Uterus (tissue), 4 donors: ENCODE results near the gene DPP6. TPM values are rescaled to one million over a fixed set of nuclear protein-coding genes. Genes with fewer than 3 reads are reported as not detected.

ENCODE experiments used
- DNase-seq, 2 donors: peaks; one replicate each; pipeline ENCODE4 v3.0.0-alpha.2; 2019 to 2020
- H3K27ac ChIP-seq, 2 donors: fragments of 200-600 bp; sonication (generic); 1 replicate in 1 of 2; 2 replicates in 1 of 2; pipeline ENCODE4 v1.5.1; 2016 to 2018
- H3K27me3 ChIP-seq, 2 donors: fragments of 200-600 bp; sonication (generic); one replicate each; pipeline ENCODE4 v1.5.1; 2018 to 2019; ENCODE audit warnings: control low read depth in 1 of 2
- H3K36me3 ChIP-seq, 2 donors: fragments of 200-600 bp; sonication (generic); one replicate each; pipeline ENCODE4 v1.5.1; 2019; ENCODE audit warnings: control low read depth in 1 of 2
- H3K4me1 ChIP-seq, 2 donors: fragments of 200-600 bp; sonication (generic); one replicate each; pipeline ENCODE4 v1.5.1; 2018 to 2019; ENCODE audit warnings: control low read depth in 1 of 2
- H3K4me3 ChIP-seq, 2 donors: fragments of 200-600 bp; sonication (generic); 1 replicate in 1 of 2; 2 replicates in 1 of 2; pipeline ENCODE4 v1.5.1; 2018 to 2019; ENCODE audit warnings: mild to moderate bottlenecking in 1 of 2
- H3K9me3 ChIP-seq, 2 donors: fragments of 200-600 bp; sonication (generic); one replicate each; pipeline ENCODE4 v1.5.1; 2019; ENCODE audit warnings: control low read depth in 1 of 2
- CTCF ChIP-seq, 4 experiments: fragments of 200-600 bp in 2 of 4; fragments of 450-650 bp in 2 of 4; sonication (generic) in 2 of 4; IDR thresholded peaks; one replicate each; pipeline ENCODE4 v1.5.1; 2016 to 2019; ENCODE audit warnings: antibody characterized with exemption in 4 of 4, mild to moderate bottlenecking in 2 of 4, moderate library complexity in 1 of 4
- POLR2A ChIP-seq, 2 donors: fragments of 450-650 bp; IDR thresholded peaks; one replicate each; pipeline ENCODE4 v1.6.1; 2016; ENCODE audit warnings: antibody characterized with exemption in 2 of 2, mild to moderate bottlenecking in 1 of 2, moderate library complexity in 1 of 2
- intact Hi-C: fragments of 100-400 bp; cut with DNase I; formaldehyde crosslinking; loops from one replicate; pipeline ENCODE4 v1.15.1; 2023; ENCODE audit warnings: low total_unique reads
- total RNA-seq, 4 donors: library from RNA; depleted of rRNA in 3 of 4; stranded (reverse); fragments of >200 nt in 3 of 4; gene quantifications; one replicate each; pipeline versions ENCODE4 v1.1.0 to v1.2.4, GENCODE V29; 2014 to 2023
- donor health status: DM: yes; HTN: yes; CAD: no.

Gene DPP6
- total RNA-seq, 4 donors from 2014 or later: 4.1 to 107 (median 42.7) TPM

- Histone ChIP-seq H3K4me3 (no peak overlapping the region), H3K27ac (no peak overlapping the region), H3K27me3 (no peaks in the 10 kb centered on the region), H3K9me3 (no peaks in the 10 kb centered on the region), H3K36me3 (no peaks in the 10 kb centered on the region), H3K4me1 (no peaks in the 10 kb centered on the region)
- intact Hi-C loops: no loop called here
- TF ChIP-seq CTCF (IDR thresholded peaks at IDR 0.05) (no peak), POLR2A (IDR thresholded peaks at IDR 0.05) (no peak)
- no peak for DNase-seq
Measured at GRCh38 chr7:154791611-154792010, 739.4 kb downstream of the DPP6 start.

- no peaks in the 10 kb centered on the region for H3K36me3 ChIP-seq
- no peaks in the 10 kb centered on the region for H3K9me3 ChIP-seq
- no peak for DNase-seq
- intact Hi-C loops: no loop called here
- no peaks in the 10 kb centered on the region for H3K27me3 ChIP-seq
- TF ChIP-seq CTCF (IDR thresholded peaks at IDR 0.05) (no peak), POLR2A (IDR thresholded peaks at IDR 0.05) (no peak)
- no peaks in the 10 kb centered on the region for H3K4me1 ChIP-seq
- H3K4me3 ChIP-seq: no peak overlapping the region
- H3K27ac ChIP-seq: no peak overlapping the region
Measured at GRCh38 chr7:154792436-154793055, 740.3 kb downstream of the DPP6 start.

GRCh38 chr7:154794147-154794780 lies 742.1 kb downstream of the DPP6 start:
- no peak for DNase-seq
- Histone ChIP-seq H3K27ac (no peak overlapping the region), H3K4me1 (no peaks in the 10 kb centered on the region), H3K9me3 (no peaks in the 10 kb centered on the region), H3K36me3 (no peaks in the 10 kb centered on the region), H3K4me3 (no peak overlapping the region), H3K27me3 (no peaks in the 10 kb centered on the region)
- intact Hi-C loops: no loop called here
- TF ChIP-seq CTCF (IDR thresholded peaks at IDR 0.05): peak in 1 of 4 experiments; percentile 4
- no peak for TF ChIP-seq POLR2A (IDR thresholded peaks at IDR 0.05)

DNA sequence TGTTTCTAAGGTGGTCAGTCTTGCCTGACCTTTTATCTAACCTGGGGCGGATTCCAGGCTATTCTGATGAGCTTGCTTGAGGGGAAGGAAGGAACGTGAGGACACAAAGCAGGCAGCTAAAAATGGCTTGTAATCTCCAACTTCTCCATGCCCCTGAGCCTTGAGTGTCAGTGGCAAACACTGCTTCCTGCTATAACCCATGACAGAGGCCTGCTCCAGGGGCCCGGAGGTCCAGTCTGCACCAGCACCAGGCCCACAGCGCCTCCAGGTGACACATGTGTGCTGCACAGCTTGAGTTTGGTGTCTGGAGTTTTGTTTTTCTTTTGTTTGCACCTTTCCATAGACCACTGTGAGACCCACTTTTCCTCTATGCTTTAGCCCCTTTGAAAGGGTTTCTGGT lies 742.8 kb downstream of the DPP6 start:
- H3K27ac ChIP-seq: no peak overlapping the region
- H3K9me3 ChIP-seq: no peaks in the 10 kb centered on the region
- intact Hi-C loops: loop anchor here (5.0 kb wide), 1 partner anchor 1238 kb away; no protein-coding TSS in a partner anchor
- H3K4me1 ChIP-seq: no peaks in the 10 kb centered on the region
- H3K27me3 ChIP-seq: no peaks in the 10 kb centered on the region
- no peak overlapping the region for H3K4me3 ChIP-seq
- no peak for DNase-seq
- no peaks in the 10 kb centered on the region for H3K36me3 ChIP-seq
- TF ChIP-seq POLR2A (IDR thresholded peaks at IDR 0.05) (no peak), CTCF (IDR thresholded peaks at IDR 0.05) (no peak)

DNA sequence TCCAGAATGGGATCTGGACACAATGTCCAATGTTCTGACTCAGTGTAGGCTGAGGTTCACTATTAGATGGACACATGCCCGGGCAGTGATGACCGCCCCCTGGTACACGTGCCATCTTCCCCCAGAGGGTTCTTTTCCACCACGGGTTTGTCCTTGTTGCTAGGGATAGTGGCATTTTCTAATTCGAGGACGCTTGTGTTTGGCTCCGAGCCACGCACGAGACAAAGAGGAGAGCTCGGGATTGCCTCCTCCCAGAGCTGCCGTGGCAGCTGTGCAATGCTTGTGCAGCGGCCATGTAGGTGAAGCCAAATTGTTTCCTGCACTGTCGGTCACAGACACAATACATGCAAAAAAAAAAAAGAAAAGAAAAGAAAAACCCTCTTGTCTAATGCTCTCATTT lies 743.2 kb downstream of the DPP6 start:
- no peak for DNase-seq
- no peak for TF ChIP-seq CTCF (IDR thresholded peaks at IDR 0.05)
- no peak for TF ChIP-seq POLR2A (IDR thresholded peaks at IDR 0.05)
- no peaks in the 10 kb centered on the region for H3K36me3 ChIP-seq
- H3K9me3 ChIP-seq: no peaks in the 10 kb centered on the region
- no peaks in the 10 kb centered on the region for H3K27me3 ChIP-seq
- no peak overlapping the region for H3K27ac ChIP-seq
- H3K4me1 ChIP-seq: no peaks in the 10 kb centered on the region
- intact Hi-C loops: loop anchor here (5.0 kb wide), 1 partner anchor 1238 kb away; no protein-coding TSS in a partner anchor
- no peak overlapping the region for H3K4me3 ChIP-seq
